ACHN (cell line): ENCODE results near the gene CNNM3.
"Not testable (repeated sequence)": the region's sequence is repeated elsewhere in the genome, so short reads cannot be mapped to it uniquely, and the experiment has no call there.

Source experiments
- DNase-seq: peaks from one replicate; pipeline ENCODE4 v3.0.0-alpha.2; 2015
- in situ Hi-C: cut with HindIII; loops from 2 replicates; pipeline ENCODE4 v1.10.0; 2017; ENCODE audit warnings: low sequenced_read_pairs, low pct_ligation_motif_present, low pct_unique_long_range_greater_than_20kb

CNNM3 gene

GRCh38 chr2:96857667-96858372, 41.8 kb downstream of the CNNM3 start, which contains the start of gene ANKRD39:
Gene ANKRD39, minus strand, starts transcription at chr2:96858016. Its CDS starts 29 bp downstream, at chr2:96857987.
- peak; percentile 98 for DNase-seq
- in situ Hi-C loops, result no loop called here

GRCh38 chr2:96859099-96859649, 43.1 kb downstream of the CNNM3 start:
- in situ Hi-C loops, result no loop called here
- no peak for DNase-seq

GRCh38 chr2:96859681-96860064, 43.6 kb downstream of the CNNM3 start:
- in situ Hi-C loops, result no loop called here
- DNase-seq, result no peak

GRCh38 chr2:96860065-96861029, 44.3 kb downstream of the CNNM3 start:
- DNase-seq, result no peak
- in situ Hi-C loops, result no loop called here

- in situ Hi-C loops, result no loop called here
- no peak for DNase-seq
Observed at GRCh38 chr2:96861074-96861473, 45.0 kb downstream of the CNNM3 start.

- DNase-seq, in situ Hi-C loops: not testable (repeated sequence)
Observed at GRCh38 chr2:96863056-96863455, 47.0 kb downstream of the CNNM3 start.

GRCh38 chr2:96863575-96864342, 47.7 kb downstream of the CNNM3 start:
- DNase-seq, result no peak
- in situ Hi-C loops, result no loop called here

GRCh38 chr2:96864343-96865091, 48.4 kb downstream of the CNNM3 start:
- in situ Hi-C loops, result no loop called here

GRCh38 chr2:96865654-96866053, 49.6 kb downstream of the CNNM3 start:
- in situ Hi-C loops, result no loop called here

More at GRCh38 chr2:96864343-96865091, 48.4 kb downstream of the CNNM3 start:
- no peak for DNase-seq

GRCh38 chr2:96866149-96866548, 50.1 kb downstream of the CNNM3 start:
- DNase-seq, result no peak
- in situ Hi-C loops, result no loop called here

More at GRCh38 chr2:96865654-96866053, 49.6 kb downstream of the CNNM3 start:
- no peak for DNase-seq

GRCh38 chr2:96866586-96866985, 50.5 kb downstream of the CNNM3 start:
- in situ Hi-C loops, result no loop called here

GRCh38 chr2:96866986-96867755, 51.1 kb downstream of the CNNM3 start:
- DNase-seq, result no peak
- in situ Hi-C loops, result no loop called here

More at GRCh38 chr2:96866586-96866985, 50.5 kb downstream of the CNNM3 start:
- no peak for DNase-seq

GRCh38 chr2:96867756-96868554, 51.9 kb downstream of the CNNM3 start:
- DNase-seq, result no peak
- in situ Hi-C loops, result no loop called here

- DNase-seq, result peak; percentile 93
- in situ Hi-C loops, result no loop called here
Observed at GRCh38 chr2:96868555-96869280, 52.6 kb downstream of the CNNM3 start.

GRCh38 chr2:96869281-96869821, 53.3 kb downstream of the CNNM3 start:
- DNase-seq, result peak; percentile 63
- in situ Hi-C loops, result no loop called here
